ENCODE data around the gene HSDL2.
"Not testable (repeated sequence)": the region's sequence is repeated elsewhere in the genome, so short reads cannot be mapped to it uniquely, and the experiment has no call there.

The HSDL2 gene

GRCh38 chr9:112501287-112501686 is 121.4 kb downstream of the HSDL2 start:
- no peak for DNase-seq (ENCODE audit: low read depth)

GRCh38 chr9:112502175-112502946 is 122.5 kb downstream of the HSDL2 start:
- no peak for DNase-seq (ENCODE audit: low read depth)

- DNase-seq (ENCODE audit: low read depth) = no peak
These were observed 123.3 kb downstream of the HSDL2 start for GRCh38 chr9:112503170-112503569.

GRCh38 chr9:112505086-112505485 is 125.2 kb downstream of the HSDL2 start:
- no peak for DNase-seq (ENCODE audit: low read depth)

GRCh38 chr9:112505607-112506006 is 125.7 kb downstream of the HSDL2 start:
- DNase-seq (ENCODE audit: low read depth) = no peak

- no peak for DNase-seq (ENCODE audit: low read depth)
These were observed 126.7 kb downstream of the HSDL2 start for GRCh38 chr9:112506571-112506970.

GRCh38 chr9:112507001-112507680 is 127.2 kb downstream of the HSDL2 start:
- DNase-seq (ENCODE audit: low read depth) = no peak

- no peak for DNase-seq (ENCODE audit: low read depth)
These were observed 128.5 kb downstream of the HSDL2 start for GRCh38 chr9:112508377-112508776.

GRCh38 chr9:112512377-112512776 is 132.5 kb downstream of the HSDL2 start:
- not testable (repeated sequence) for DNase-seq (ENCODE audit: low read depth)

GRCh38 chr9:112516769-112517168 is 136.9 kb downstream of the HSDL2 start:
- no peak for DNase-seq (ENCODE audit: low read depth)

- no peak for DNase-seq (ENCODE audit: low read depth)
These were observed 140.2 kb downstream of the HSDL2 start for GRCh38 chr9:112520069-112520468.

GRCh38 chr9:112520656-112521055 is 140.7 kb downstream of the HSDL2 start:
- no peak for DNase-seq (ENCODE audit: low read depth)

Measured in T-helper 22 cell (primary cell).